A673 (cell line): ENCODE results near the gene THSD4.

Experiments used
- CTCF ChIP-seq: fragments of 300-800, 200-600 bp; sonication (generic); conservative IDR thresholded peaks from 2 replicates; pipeline ENCODE4 v1.5.1; 2017; ENCODE audit warnings: low read depth, mild to moderate bottlenecking, antibody characterized with exemption, low read length, moderate library complexity, mixed read lengths
- EZH2 ChIP-seq: fragments of 200-600 bp; sonication (generic); IDR thresholded peaks from 2 replicates; pipeline ENCODE4 v1.6.1; 2017; ENCODE audit warnings: borderline replicate concordance, low read depth, mild to moderate bottlenecking, mixed read lengths, antibody characterized with exemption, low read length; ENCODE audit not compliant: poor library complexity, severe bottlenecking

GRCh38 chr15:71612869-71613268 is 497.6 kb downstream of the THSD4 start:
- no peak for TF ChIP-seq CTCF
- TF ChIP-seq EZH2 = no peak
